IPS-18a (cell line): ENCODE data around the gene HOMER2.
A peak's percentile ranks its signal among the peaks of the same experiment; 100 is the strongest.
"Not testable (repeated sequence)": the region's sequence is repeated elsewhere in the genome, so short reads cannot be mapped to it uniquely, and the experiment has no call there.

ENCODE experiments used
- H3K27ac ChIP-seq: one replicate; pipeline ENCODE4 v1.5.1; 2013; ENCODE audit warnings: low read length
- H3K27me3 ChIP-seq: one replicate; pipeline ENCODE4 v1.6.1; 2013; ENCODE audit warnings: mild to moderate bottlenecking, low read length; ENCODE audit not compliant: control insufficient read depth, insufficient read depth
- H3K36me3 ChIP-seq: one replicate; pipeline ENCODE4 v1.6.1; 2013; ENCODE audit warnings: low read depth, low read length; ENCODE audit not compliant: control insufficient read depth
- H3K4me1 ChIP-seq: one replicate; pipeline ENCODE4 v1.6.1; 2013; ENCODE audit warnings: low read depth, low read length; ENCODE audit not compliant: control insufficient read depth
- H3K4me3 ChIP-seq: one replicate; pipeline ENCODE4 v1.5.1; 2013; ENCODE audit warnings: low read length
- H3K9ac ChIP-seq: one replicate; pipeline ENCODE4 v1.6.1; 2013; ENCODE audit warnings: mild to moderate bottlenecking, low read length, moderate library complexity
- H3K9me3 ChIP-seq: one replicate; pipeline ENCODE4 v1.6.1; 2013; ENCODE audit warnings: low read depth, low read length; ENCODE audit not compliant: control insufficient read depth

Gene HOMER2

DNA sequence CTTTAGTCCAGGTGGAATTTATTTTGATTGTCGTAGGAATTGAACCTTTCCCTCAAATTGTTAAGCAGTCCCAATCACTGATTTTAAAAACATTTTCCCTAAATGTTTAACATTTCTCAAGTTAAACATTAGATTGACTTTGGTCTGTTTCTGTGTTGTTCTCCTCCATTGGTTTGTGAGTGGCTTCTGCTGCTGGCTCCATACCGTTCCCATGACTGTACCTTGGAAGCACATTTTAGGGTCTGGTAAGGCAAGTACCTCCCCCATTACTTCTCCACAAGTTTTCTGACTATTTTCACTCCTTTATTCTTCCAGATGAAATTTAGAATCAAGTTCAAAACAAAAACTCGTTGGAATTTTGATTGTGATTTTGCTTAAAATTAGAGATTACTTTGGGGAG, 131.1 kb downstream of the HOMER2 start:
- not testable (repeated sequence) for H3K27me3 ChIP-seq, H3K4me3 ChIP-seq, H3K36me3 ChIP-seq, H3K9ac ChIP-seq, H3K4me1 ChIP-seq, H3K9me3 ChIP-seq, H3K27ac ChIP-seq

- Histone ChIP-seq H3K27ac (no peak overlapping the region), H3K4me3 (no peak overlapping the region), H3K9me3 (no peaks in the 10 kb centered on the region), H3K27me3 (no peaks in the 10 kb centered on the region), H3K36me3 (peaks cover 7% of the 10 kb centered on the region), H3K9ac (no peak overlapping the region), H3K4me1 (no peaks in the 10 kb centered on the region)
Measured at GRCh38 chr15:82820128-82820527, 132.4 kb downstream of the HOMER2 start.

- Histone ChIP-seq H3K36me3 (no peaks in the 10 kb centered on the region), H3K27me3 (peaks cover 13% of the 10 kb centered on the region), H3K9me3 (no peaks in the 10 kb centered on the region), H3K4me3 (no peak overlapping the region), H3K4me1 (peaks cover 11% of the 10 kb centered on the region), H3K9ac (no peak overlapping the region), H3K27ac (no peak overlapping the region)
Measured at GRCh38 chr15:82812994-82813393, 139.5 kb downstream of the HOMER2 start.

- no peak overlapping the region for H3K27ac ChIP-seq
- peaks cover 13% of the 10 kb centered on the region for H3K27me3 ChIP-seq
- H3K4me1 ChIP-seq: peaks cover 11% of the 10 kb centered on the region
- H3K9me3 ChIP-seq: no peaks in the 10 kb centered on the region
- peak overlapping the region; percentile 41 for H3K9ac ChIP-seq
- H3K36me3 ChIP-seq: no peaks in the 10 kb centered on the region
- peak overlapping the region; percentile 86 for H3K4me3 ChIP-seq
Measured at GRCh38 chr15:82810890-82811426, 141.6 kb downstream of the HOMER2 start.

GRCh38 chr15:82810061-82810889, 142.2 kb downstream of the HOMER2 start:
- peak overlapping the region; percentile 86 for H3K4me3 ChIP-seq
- H3K27me3 ChIP-seq: peaks cover 13% of the 10 kb centered on the region
- H3K4me1 ChIP-seq: peaks cover 11% of the 10 kb centered on the region
- peak overlapping the region; percentile 41 for H3K9ac ChIP-seq
- no peak overlapping the region for H3K27ac ChIP-seq
- no peaks in the 10 kb centered on the region for H3K9me3 ChIP-seq
- no peaks in the 10 kb centered on the region for H3K36me3 ChIP-seq

- no peaks in the 10 kb centered on the region for H3K36me3 ChIP-seq
- peaks cover 11% of the 10 kb centered on the region for H3K4me1 ChIP-seq
Measured at GRCh38 chr15:82809308-82810060, 143.0 kb downstream of the HOMER2 start, which contains the start of gene WHAMM. WHAMM (plus strand) TSS chr15:82809628; CDS start chr15:82809727, 99 bp downstream.

GRCh38 chr15:82808634-82809041, 143.9 kb downstream of the HOMER2 start:
- Histone ChIP-seq H3K4me1 (peaks cover 11% of the 10 kb centered on the region), H3K9me3 (no peaks in the 10 kb centered on the region), H3K36me3 (no peaks in the 10 kb centered on the region), H3K27ac (no peak overlapping the region), H3K27me3 (peaks cover 13% of the 10 kb centered on the region), H3K9ac (no peak overlapping the region), H3K4me3 (no peak overlapping the region)

More at GRCh38 chr15:82809308-82810060, 143.0 kb downstream of the HOMER2 start, which contains the start of gene WHAMM:
- Histone ChIP-seq H3K4me3 (peak within 1 kb of the TSS; percentile 86), H3K27ac (no peak within 1 kb of the TSS), H3K27me3 (peaks cover 13% of the 10 kb centered on the region), H3K9me3 (no peaks in the 10 kb centered on the region), H3K9ac (peak within 1 kb of the TSS; percentile 54)

GRCh38 chr15:82807920-82808633, 144.4 kb downstream of the HOMER2 start:
- Histone ChIP-seq H3K9ac (no peak overlapping the region), H3K9me3 (no peaks in the 10 kb centered on the region), H3K4me3 (no peak overlapping the region), H3K4me1 (peaks cover 11% of the 10 kb centered on the region), H3K36me3 (no peaks in the 10 kb centered on the region), H3K27ac (no peak overlapping the region), H3K27me3 (peaks cover 13% of the 10 kb centered on the region)

DNA sequence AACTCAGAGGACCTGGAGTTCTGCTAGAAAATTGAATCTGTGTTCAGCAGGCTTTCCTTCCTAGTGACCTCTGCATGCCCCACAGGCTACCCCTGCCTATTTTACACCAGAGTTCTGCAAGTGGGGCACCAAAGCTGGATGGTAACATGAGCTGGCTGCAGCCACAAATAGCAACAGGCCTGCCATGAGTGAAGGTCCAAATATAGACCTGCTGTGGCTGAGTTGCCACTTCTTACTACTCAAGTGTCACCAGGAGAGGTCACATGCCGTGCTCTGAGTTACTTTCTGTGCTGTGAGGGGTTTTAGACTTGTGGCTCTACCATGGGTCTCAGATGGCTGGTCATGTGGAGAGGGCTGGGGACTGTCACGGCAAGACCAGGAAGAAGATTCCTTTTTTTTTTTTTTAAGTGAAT, 146.5 kb downstream of the HOMER2 start, which contains the start of gene FSD2:
TSS of gene FSD2 (minus strand) at position 76 of the 413 bp plus-strand sequence. CDS start 18,679 bp downstream, outside the sequence.
- Histone ChIP-seq H3K27ac (no peak within 1 kb of the TSS), H3K4me1 (peaks cover 11% of the 10 kb centered on the region), H3K27me3 (peaks cover 13% of the 10 kb centered on the region), H3K9ac (no peak within 1 kb of the TSS), H3K9me3 (no peaks in the 10 kb centered on the region), H3K36me3 (no peaks in the 10 kb centered on the region), H3K4me3 (no peak within 1 kb of the TSS)

- Histone ChIP-seq H3K9ac (no peak overlapping the region), H3K4me1 (peaks cover 8% of the 10 kb centered on the region), H3K36me3 (no peaks in the 10 kb centered on the region), H3K27ac (no peak overlapping the region), H3K4me3 (no peak overlapping the region), H3K27me3 (peaks cover 10% of the 10 kb centered on the region), H3K9me3 (no peaks in the 10 kb centered on the region)
Measured at GRCh38 chr15:82804575-82804949, 148.0 kb downstream of the HOMER2 start.
